ENCODE results near the gene ADAMTS12. TPM values are rescaled to one million over a fixed set of nuclear protein-coding genes. Genes with fewer than 3 reads are reported as not detected.

Gene ADAMTS12
- total RNA-seq, 1 experiment from 2014 or later: 6.2 TPM

GRCh38 chr5:33612386-33612785 lies 279.4 kb downstream of the ADAMTS12 start:
- no peak overlapping the region for H2BK12ac ChIP-seq (ENCODE audit: insufficient read length, low read depth, low read length)
- H3K4me3 Mint-ChIP-seq: no peak overlapping the region
- H3K23ac ChIP-seq (ENCODE audit: insufficient read length, low read depth, low read length): no peak overlapping the region
- no peak overlapping the region for H2BK120ac ChIP-seq (ENCODE audit: low read depth, low read length, poor library complexity, severe bottlenecking)
- H3K36me3 Mint-ChIP-seq (ENCODE audit: insufficient read depth in 1 of 3, low read depth in 3 of 3): peaks cover 0 to 9% (median 0%) of the 10 kb centered on the region in 3 experiments; a peak in 2 of 7 replicates
- no peak overlapping the region for H3K18ac ChIP-seq (ENCODE audit: insufficient read length, low read depth, low read length)
- H2AK5ac ChIP-seq (ENCODE audit: insufficient read length, low read length): no peak overlapping the region
- no peak overlapping the region for H3K56ac ChIP-seq (ENCODE audit: insufficient read length, low read depth, low read length)
- no peak overlapping the region for H4K91ac ChIP-seq (ENCODE audit: insufficient read length, low read depth, low read length)
- no peaks in the 10 kb centered on the region for H3K9me3 Mint-ChIP-seq
- H2AFZ ChIP-seq (ENCODE audit: low read length): no peak overlapping the region
- no peak overlapping the region for H3K9ac ChIP-seq (ENCODE audit: extremely low read depth, insufficient read length, low read length)
- no peak overlapping the region for H3K4me2 ChIP-seq (ENCODE audit: insufficient read depth, insufficient read length, low read length)
- H3K4me1 Mint-ChIP-seq: peaks cover 7 to 9% of the 10 kb centered on the region in 2 experiments
- no peaks in the 10 kb centered on the region for H3K27me3 ChIP-seq (ENCODE audit: insufficient read depth, low read length)
- no peaks in the 10 kb centered on the region for H4K20me1 ChIP-seq (ENCODE audit: control insufficient read depth, insufficient read depth, insufficient read length)
- H3K27ac Mint-ChIP-seq: no peak overlapping the region
- no peaks in the 10 kb centered on the region for H3K23me2 ChIP-seq (ENCODE audit: insufficient read length, low read depth, low read length, poor library complexity, severe bottlenecking)
- H2BK15ac ChIP-seq (ENCODE audit: low read depth, low read length): no peak overlapping the region
- no peak for TF ChIP-seq CTCF (conservative IDR thresholded peaks at IDR 0.05)
- H3T11ph ChIP-seq (ENCODE audit: low read length): no peak overlapping the region
- DNase-seq: no peak
- no peak overlapping the region for H4K5ac ChIP-seq (ENCODE audit: insufficient read length, low read depth, low read length)
- H3K9me3 ChIP-seq (ENCODE audit: control insufficient read depth, low read depth, low read length): no peaks in the 10 kb centered on the region
- H3K79me2 ChIP-seq (ENCODE audit: insufficient read depth, low read length): no peaks in the 10 kb centered on the region
- no peak overlapping the region for H3K27ac ChIP-seq (ENCODE audit: insufficient read length, low read depth, low read length)
- H2BK20ac ChIP-seq (ENCODE audit: low read depth, low read length, poor library complexity, severe bottlenecking): no peak overlapping the region
- H3K79me1 ChIP-seq (ENCODE audit: insufficient read depth, low read depth, low read length, poor library complexity, severe bottlenecking): no peaks in the 10 kb centered on the region
- no peak overlapping the region for H4K8ac ChIP-seq (replicated peaks; ENCODE audit: insufficient read length, low read depth, low read length)
- H3K27me3 Mint-ChIP-seq (ENCODE audit: low read depth): no peaks in the 10 kb centered on the region
- no CpG with 5 or more reads among the region's 1 CpG for WGBS (ENCODE audit: extremely low coverage, insufficient read length, low lambda C conversion rate)
- H3K4ac ChIP-seq (ENCODE audit: low read depth, low read length): no peak overlapping the region
- no peaks in the 10 kb centered on the region for H3K4me1 ChIP-seq (ENCODE audit: insufficient read depth, low read length)
- no peak overlapping the region for H3K14ac ChIP-seq (ENCODE audit: insufficient read depth, low read length)
- H2BK5ac ChIP-seq (ENCODE audit: insufficient read length, low read length): no peak overlapping the region

All from H9 (cell line).